ENCODE measurements around the gene YES1.
"Not testable (repeated sequence)": the region's sequence is repeated elsewhere in the genome, so short reads cannot be mapped to it uniquely, and the experiment has no call there.

The YES1 gene

GRCh38 chr18:767961-768360 is 44.1 kb downstream of the YES1 start:
- peaks cover 0 to 15% (median 0%) of the 10 kb centered on the region in 10 experiments; a peak in 4 of 20 replicates for H3K4me1 ChIP-seq
- no peak overlapping the region for H3K27ac ChIP-seq
- no peak overlapping the region for H3K4me2 ChIP-seq
- H3K9me3 ChIP-seq (replicated peaks in 1 of 11), result peaks cover 0 to 12% (median 0%) of the 10 kb centered on the region in 11 experiments; a peak in 3 of 22 replicates
- H3K36me3 ChIP-seq, result peaks cover 0 to 45% (median 22%) of the 10 kb centered on the region in 11 experiments; a peak in 10 of 22 replicates
- no peak overlapping the region for H3K9ac ChIP-seq
- no peak overlapping the region for H3K4me3 ChIP-seq
- peaks cover 0 to 100% (median 68%) of the 10 kb centered on the region in 11 experiments; a peak in 17 of 22 replicates for H4K20me1 ChIP-seq
- no peaks in the 10 kb centered on the region for H3K27me3 ChIP-seq
- TF ChIP-seq Cebpa-rat (IDR thresholded peaks at IDR 0.05), result no peak

DNA sequence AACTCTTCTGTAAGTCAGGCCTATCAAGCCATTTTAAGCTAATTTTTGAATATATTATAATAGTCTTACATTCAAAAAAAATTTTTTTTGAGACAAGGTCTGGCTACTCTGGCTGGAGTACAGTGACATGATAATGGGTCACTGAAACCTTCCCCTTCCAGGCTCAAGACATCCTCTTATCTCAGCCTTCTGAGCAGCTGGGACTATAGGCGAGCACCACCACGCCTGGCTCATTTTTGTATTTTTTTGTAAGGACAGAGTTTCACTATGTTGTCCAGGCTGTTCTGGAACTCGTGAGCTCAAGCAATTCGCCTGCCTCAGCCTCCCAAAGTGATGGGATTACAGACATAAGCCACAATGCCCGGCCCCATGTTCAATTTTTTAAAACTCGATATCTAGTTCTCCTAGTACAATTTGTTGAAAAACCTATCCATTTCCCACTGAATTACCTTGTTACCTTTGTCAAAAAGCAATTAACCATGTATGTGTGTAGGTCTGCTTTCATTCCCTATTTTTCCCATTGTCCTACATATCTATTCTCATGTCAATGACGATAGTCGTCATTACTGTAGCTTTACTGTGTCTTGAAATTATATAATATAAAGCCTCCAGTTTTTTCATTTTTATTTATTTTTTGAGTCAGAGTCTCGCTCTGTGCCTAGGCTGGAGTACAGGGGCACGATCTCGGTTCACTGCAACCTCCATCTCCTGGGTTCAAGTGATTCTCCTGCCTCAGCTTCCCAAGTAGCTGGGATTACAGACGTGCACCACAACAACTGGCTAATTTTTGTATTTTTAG is 44.8 kb downstream of the YES1 start:
- H3K4me3 ChIP-seq, result no peak overlapping the region
- no peak overlapping the region for H3K27ac ChIP-seq
- no peak overlapping the region for H3K4me2 ChIP-seq
- H3K27me3 ChIP-seq, result no peaks in the 10 kb centered on the region
- peaks cover 0 to 40% (median 15%) of the 10 kb centered on the region in 11 experiments; a peak in 10 of 22 replicates for H3K36me3 ChIP-seq
- peaks cover 0 to 12% (median 0%) of the 10 kb centered on the region in 11 experiments; a peak in 3 of 22 replicates for H3K9me3 ChIP-seq (replicated peaks in 1 of 11)
- peaks cover 0 to 100% (median 69%) of the 10 kb centered on the region in 11 experiments; a peak in 17 of 22 replicates for H4K20me1 ChIP-seq
- TF ChIP-seq Cebpa-rat (IDR thresholded peaks at IDR 0.05), result no peak
- no peak overlapping the region for H3K9ac ChIP-seq
- peaks cover 0 to 15% (median 0%) of the 10 kb centered on the region in 10 experiments; a peak in 4 of 20 replicates for H3K4me1 ChIP-seq

DNA sequence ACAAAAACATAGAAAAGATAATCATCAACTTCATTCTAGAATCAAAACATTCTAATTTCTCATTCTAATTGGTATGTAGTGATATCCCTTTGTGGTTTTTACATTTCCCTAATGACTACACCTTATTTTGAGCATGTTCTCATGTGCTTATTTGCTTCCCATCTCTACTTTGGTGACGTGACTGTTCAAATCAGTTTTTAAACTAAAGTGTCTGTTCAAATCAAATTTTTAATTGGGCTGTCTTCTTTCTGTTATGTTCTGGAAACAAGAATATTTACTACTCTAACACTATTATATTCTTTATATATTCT is 45.5 kb downstream of the YES1 start:
- Histone ChIP-seq H3K4me3 (no peak overlapping the region), H4K20me1 (peaks cover 3 to 100% (median 70%) of the 10 kb centered on the region in 11 experiments; a peak in 17 of 22 replicates), H3K9ac (no peak overlapping the region), H3K4me2 (no peak overlapping the region), H3K27me3 (no peaks in the 10 kb centered on the region), H3K36me3 (peaks cover 0 to 39% (median 8%) of the 10 kb centered on the region in 11 experiments; a peak in 10 of 22 replicates), H3K9me3 (replicated peaks in 1 of 11) (peaks cover 0 to 12% (median 0%) of the 10 kb centered on the region in 11 experiments; a peak in 3 of 22 replicates), H3K27ac (no peak overlapping the region), H3K4me1 (peaks cover 0 to 15% (median 0%) of the 10 kb centered on the region in 10 experiments; a peak in 4 of 20 replicates)
- TF ChIP-seq Cebpa-rat (IDR thresholded peaks at IDR 0.05), result no peak

DNA sequence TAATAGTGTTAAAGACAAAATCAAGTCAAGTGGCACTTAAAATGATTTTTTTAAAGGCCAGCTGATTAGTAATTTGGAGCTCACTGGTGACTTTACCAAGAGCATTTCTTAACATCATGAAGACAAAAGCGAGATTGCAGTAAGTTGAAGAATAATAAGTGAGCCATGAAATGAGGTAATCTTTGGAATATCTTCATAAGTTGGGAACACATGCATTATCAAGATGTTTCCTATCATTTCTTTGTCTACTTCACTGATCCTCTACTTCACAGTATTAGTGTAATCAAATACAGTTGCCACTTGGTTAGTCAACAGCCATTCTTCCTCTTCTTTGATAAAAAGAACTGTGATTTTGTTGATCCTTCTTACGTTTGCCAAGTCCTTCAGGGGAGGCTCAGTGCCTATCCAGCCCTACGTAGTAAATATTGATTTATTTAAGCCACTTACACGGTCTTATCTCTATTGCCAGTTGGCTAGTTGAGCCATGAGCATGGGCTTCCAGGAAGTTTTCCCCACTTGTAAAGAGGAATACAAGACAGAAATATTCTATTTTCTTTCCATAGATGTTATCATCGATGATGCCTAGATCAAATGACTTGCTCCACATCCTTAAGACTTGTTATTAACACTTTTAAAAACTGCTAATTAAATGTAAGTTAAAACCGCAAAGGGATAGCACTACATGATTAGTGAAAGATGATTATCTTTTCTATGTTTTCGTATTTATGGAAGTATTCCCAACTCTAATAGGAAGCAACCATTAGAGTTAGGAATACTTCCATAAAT is 46.1 kb downstream of the YES1 start:
- Histone ChIP-seq H3K4me3 (no peak overlapping the region), H3K4me1 (peaks cover 0 to 15% (median 0%) of the 10 kb centered on the region in 10 experiments; a peak in 4 of 20 replicates), H4K20me1 (peaks cover 5 to 100% (median 70%) of the 10 kb centered on the region in 11 experiments; a peak in 17 of 22 replicates), H3K4me2 (no peak overlapping the region), H3K9me3 (replicated peaks in 1 of 11) (peaks cover 0 to 12% (median 0%) of the 10 kb centered on the region in 11 experiments; a peak in 3 of 22 replicates), H3K27ac (no peak overlapping the region), H3K36me3 (peaks cover 0 to 33% (median 6%) of the 10 kb centered on the region in 11 experiments; a peak in 7 of 22 replicates), H3K9ac (no peak overlapping the region), H3K27me3 (no peaks in the 10 kb centered on the region)
- no peak for TF ChIP-seq Cebpa-rat (IDR thresholded peaks at IDR 0.05)

GRCh38 chr18:759864-760263 is 52.2 kb downstream of the YES1 start:
- not testable (repeated sequence) for H3K27ac ChIP-seq, H3K27me3 ChIP-seq, H3K9ac ChIP-seq, H3K4me1 ChIP-seq, H3K4me3 ChIP-seq, H3K4me2 ChIP-seq
- H3K9me3 ChIP-seq (replicated peaks in 1 of 11), result peaks cover 6 to 12% (median 6%) of the 10 kb centered on the region in 11 experiments; a peak in 21 of 22 replicates
- peaks cover 18 to 44% (median 28%) of the 10 kb centered on the region in 11 experiments for H3K36me3 ChIP-seq
- peaks cover 7 to 96% (median 76%) of the 10 kb centered on the region in 11 experiments; a peak in 17 of 22 replicates for H4K20me1 ChIP-seq

GRCh38 chr18:755506-755905 is 56.5 kb downstream of the YES1 start:
- H3K27me3 ChIP-seq, result no peaks in the 10 kb centered on the region
- peaks cover 0 to 96% (median 56%) of the 10 kb centered on the region in 11 experiments; a peak in 15 of 22 replicates for H4K20me1 ChIP-seq
- no peaks in the 10 kb centered on the region for H3K4me1 ChIP-seq
- no peak for TF ChIP-seq Cebpa-rat (IDR thresholded peaks at IDR 0.05)
- no peak overlapping the region for H3K27ac ChIP-seq
- H3K4me2 ChIP-seq, result no peak overlapping the region
- peaks cover 51 to 78% (median 71%) of the 10 kb centered on the region in 11 experiments for H3K36me3 ChIP-seq
- H3K9ac ChIP-seq, result no peak overlapping the region
- no peak overlapping the region for H3K4me3 ChIP-seq
- H3K9me3 ChIP-seq (replicated peaks in 1 of 11), result peaks cover 6 to 7% (median 6%) of the 10 kb centered on the region in 11 experiments; a peak in 21 of 22 replicates

DNA sequence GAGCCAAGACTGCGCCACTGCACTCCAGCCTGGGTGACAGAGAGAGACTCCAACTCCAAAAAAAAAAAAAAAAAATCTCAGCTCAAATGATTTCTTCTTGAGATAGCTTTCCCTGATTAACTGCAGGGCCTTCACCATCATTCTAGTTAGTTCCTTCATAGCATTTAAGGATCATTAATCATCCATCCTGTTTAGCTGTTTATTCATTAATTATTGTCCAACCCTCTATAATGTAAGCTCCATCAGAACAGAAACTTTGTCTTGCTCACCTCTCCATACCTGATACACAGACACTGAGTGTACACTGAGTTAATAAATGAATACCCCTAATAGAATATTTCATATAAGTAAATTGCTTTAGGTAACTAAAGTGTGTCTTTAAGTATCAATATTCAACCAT is 57.4 kb downstream of the YES1 start:
- Histone ChIP-seq H3K4me2 (no peak overlapping the region), H3K9ac (no peak overlapping the region), H3K36me3 (peaks cover 44 to 78% (median 72%) of the 10 kb centered on the region in 11 experiments), H3K9me3 (replicated peaks in 1 of 11) (no peaks in the 10 kb centered on the region), H3K27me3 (no peaks in the 10 kb centered on the region), H4K20me1 (peaks cover 0 to 95% (median 50%) of the 10 kb centered on the region in 11 experiments; a peak in 15 of 22 replicates), H3K4me1 (no peaks in the 10 kb centered on the region), H3K4me3 (no peak overlapping the region), H3K27ac (no peak overlapping the region)
- no peak for TF ChIP-seq Cebpa-rat (IDR thresholded peaks at IDR 0.05)

- H3K36me3 ChIP-seq, result peaks cover 66 to 100% (median 96%) of the 10 kb centered on the region in 11 experiments
- no peaks in the 10 kb centered on the region for H3K27me3 ChIP-seq
- H4K20me1 ChIP-seq, result peaks cover 0 to 68% (median 15%) of the 10 kb centered on the region in 11 experiments; a peak in 10 of 22 replicates
- H3K27ac ChIP-seq, result no peak overlapping the region
- no peak overlapping the region for H3K4me3 ChIP-seq
- no peak overlapping the region for H3K4me2 ChIP-seq
- no peaks in the 10 kb centered on the region for H3K4me1 ChIP-seq
- no peak for TF ChIP-seq Cebpa-rat (IDR thresholded peaks at IDR 0.05)
- H3K9ac ChIP-seq, result no peak overlapping the region
- H3K9me3 ChIP-seq (replicated peaks in 1 of 11), result no peaks in the 10 kb centered on the region
Measured at GRCh38 chr18:750456-750855, 61.6 kb downstream of the YES1 start.

Measured in BLaER1 treated with 17β-estradiol and CSF1 and Interleukin-3, amounts not matched to agents 10 nM and 100 nM (cell line).